GM18868 (cell line): ENCODE data around the gene PCSK2.

Experiments
- ATAC-seq: cut with Tn5 transposase; IDR thresholded peaks from one replicate; pipeline ENCODE4 v1.9.1; 2021; ENCODE audit warnings: mild to moderate bottlenecking, moderate library complexity; ENCODE audit not compliant: unreplicated experiment

PCSK2 gene

GRCh38 chr20:17390655-17391054 lies 163.8 kb downstream of the PCSK2 start:
- no peak for ATAC-seq

GRCh38 chr20:17391127-17391771 lies 164.4 kb downstream of the PCSK2 start:
- no peak for ATAC-seq

- no peak for ATAC-seq
These were observed 167.6 kb downstream of the PCSK2 start for GRCh38 chr20:17394411-17394810.

- ATAC-seq: no peak
These were observed 168.9 kb downstream of the PCSK2 start for GRCh38 chr20:17395729-17396128.

GRCh38 chr20:17399303-17399985 lies 172.6 kb downstream of the PCSK2 start:
- ATAC-seq: no peak

- no peak for ATAC-seq
These were observed 176.6 kb downstream of the PCSK2 start for GRCh38 chr20:17403461-17403860.

GRCh38 chr20:17406051-17406590 lies 179.3 kb downstream of the PCSK2 start:
- no peak for ATAC-seq

GRCh38 chr20:17407550-17407949 lies 180.7 kb downstream of the PCSK2 start:
- no peak for ATAC-seq

- no peak for ATAC-seq
These were observed 190.4 kb downstream of the PCSK2 start for GRCh38 chr20:17417225-17417624.

GRCh38 chr20:17418737-17419136 lies 191.9 kb downstream of the PCSK2 start:
- ATAC-seq: no peak

GRCh38 chr20:17419479-17420041 lies 192.7 kb downstream of the PCSK2 start:
- no peak for ATAC-seq

GRCh38 chr20:17421493-17421892 lies 194.7 kb downstream of the PCSK2 start:
- no peak for ATAC-seq

- no peak for ATAC-seq
These were observed 196.9 kb downstream of the PCSK2 start for GRCh38 chr20:17423782-17424181.

GRCh38 chr20:17427638-17428037 lies 200.8 kb downstream of the PCSK2 start:
- ATAC-seq: no peak

- no peak for ATAC-seq
These were observed 203.5 kb downstream of the PCSK2 start for GRCh38 chr20:17430125-17430950.

- ATAC-seq: peak; percentile 56
These were observed 205.0 kb downstream of the PCSK2 start for GRCh38 chr20:17431621-17432364.

GRCh38 chr20:17436664-17437063 lies 209.8 kb downstream of the PCSK2 start:
- no peak for ATAC-seq

GRCh38 chr20:17437251-17437650 lies 210.4 kb downstream of the PCSK2 start:
- no peak for ATAC-seq

GRCh38 chr20:17438436-17439039 lies 211.7 kb downstream of the PCSK2 start:
- ATAC-seq: no peak
